ENCODE data around the gene GPER1. TPM values are rescaled to one million over a fixed set of nuclear protein-coding genes. Genes with fewer than 3 reads are reported as not detected.
"Not testable (repeated sequence)": the region's sequence is repeated elsewhere in the genome, so short reads cannot be mapped to it uniquely, and the experiment has no call there.

GPER1 gene
- 0.28 and 0.32 TPM in 2 replicates for total RNA-seq (2022)
- Bru-seq, nascent RNA, result percentile 29 among the genes with signal in this experiment
- BruChase-seq, experiment 1, labeled RNA remaining after a 6-hour chase, result percentile 19 among the genes with signal in this experiment
- percentile 22 among the genes with signal in this experiment for BruChase-seq, experiment 2, labeled RNA remaining after a 2-hour chase
- long read RNA-seq, partial matches to known transcripts, result 0 of 2 reads
- long read RNA-seq, other reads (novel, unspliced or antisense), result 0 of 2 reads

DNA sequence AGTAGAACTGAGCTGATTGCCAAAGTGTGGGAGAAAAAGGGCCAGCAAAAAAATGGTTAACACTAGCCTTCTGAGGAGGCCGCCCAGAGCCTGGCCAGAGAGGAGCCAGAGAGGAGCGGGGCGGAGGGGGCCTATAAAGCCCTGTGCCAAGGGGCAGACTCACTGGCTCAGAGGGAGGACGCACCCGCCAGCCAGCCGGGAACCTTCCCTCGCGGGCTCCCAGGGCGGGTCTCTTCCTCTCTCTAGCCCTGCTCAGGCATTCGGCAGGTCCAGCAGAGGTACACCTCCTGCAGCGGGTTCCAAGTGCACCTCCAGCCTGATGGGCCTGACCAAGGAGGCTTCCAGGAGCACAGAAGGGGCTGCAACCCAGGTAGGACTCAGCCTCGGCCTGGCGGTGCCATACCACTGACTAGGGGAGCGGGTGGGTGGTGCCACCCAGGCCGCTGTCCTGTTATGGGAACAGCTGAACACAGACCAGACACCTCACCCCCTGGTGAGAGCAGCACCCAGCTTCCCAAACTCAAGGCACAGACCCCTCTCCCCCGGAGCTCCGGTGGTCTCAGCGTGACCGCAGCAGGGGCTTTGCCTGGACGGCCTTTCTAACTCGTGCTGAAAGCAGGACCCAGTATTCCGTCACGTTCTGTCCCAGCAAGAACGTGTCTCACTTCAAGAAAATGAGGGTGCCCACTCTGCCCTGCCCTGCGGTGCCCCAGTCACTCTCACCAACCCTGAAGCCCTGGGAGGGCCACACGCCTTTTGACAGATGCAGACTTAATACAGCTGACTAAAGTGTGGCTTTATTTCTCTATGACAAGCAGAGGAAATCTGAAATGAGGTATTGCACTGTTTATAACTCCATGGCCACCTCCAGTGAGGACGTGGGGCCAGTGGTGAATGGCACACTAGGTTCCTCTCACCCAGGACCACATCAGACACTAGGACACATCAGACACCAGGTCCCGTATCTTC is at the start of gene GPER1:
TSS of gene GPER1 (plus strand) at position 162 of the 969 bp plus-strand sequence. CDS start 3,616 bp downstream, outside the sequence.
- Mint-ChIP-seq H3K36me3 (ENCODE audit: insufficient read depth, unreplicated experiment) (peaks cover 5% of the 10 kb centered on the region), H3K4me1 (ENCODE audit: insufficient read depth, unreplicated experiment) (peaks cover 24% of the 10 kb centered on the region), H3K4me3 (ENCODE audit: unreplicated experiment) (peak within 1 kb of the TSS; percentile 81), H3K9me3 (ENCODE audit: unreplicated experiment) (no peaks in the 10 kb centered on the region), H3K27me3 (ENCODE audit: insufficient read depth, unreplicated experiment) (no peaks in the 10 kb centered on the region), H3K27ac (ENCODE audit: low read depth, unreplicated experiment) (no peak within 1 kb of the TSS)
- peak; percentile 58 for DNase-seq (ENCODE audit: unreplicated experiment)
- intact Hi-C loops (cut with micrococcal nuclease), result loop anchor here (5.0 kb wide), 2 partner anchors 49 to 74 kb away; partner anchors contain the start of gene ZFAND2A
- no TSS peak for BruUV-seq (replicated peaks)
- CTCF ChIA-PET, result interaction anchor here (0.6 to 1.7 kb wide), 8 partner anchors 8 to 370 kb away, joined by 3 to 6 read pairs (median 3); no protein-coding TSS in a partner anchor
- TF ChIP-seq, protein P1, sequence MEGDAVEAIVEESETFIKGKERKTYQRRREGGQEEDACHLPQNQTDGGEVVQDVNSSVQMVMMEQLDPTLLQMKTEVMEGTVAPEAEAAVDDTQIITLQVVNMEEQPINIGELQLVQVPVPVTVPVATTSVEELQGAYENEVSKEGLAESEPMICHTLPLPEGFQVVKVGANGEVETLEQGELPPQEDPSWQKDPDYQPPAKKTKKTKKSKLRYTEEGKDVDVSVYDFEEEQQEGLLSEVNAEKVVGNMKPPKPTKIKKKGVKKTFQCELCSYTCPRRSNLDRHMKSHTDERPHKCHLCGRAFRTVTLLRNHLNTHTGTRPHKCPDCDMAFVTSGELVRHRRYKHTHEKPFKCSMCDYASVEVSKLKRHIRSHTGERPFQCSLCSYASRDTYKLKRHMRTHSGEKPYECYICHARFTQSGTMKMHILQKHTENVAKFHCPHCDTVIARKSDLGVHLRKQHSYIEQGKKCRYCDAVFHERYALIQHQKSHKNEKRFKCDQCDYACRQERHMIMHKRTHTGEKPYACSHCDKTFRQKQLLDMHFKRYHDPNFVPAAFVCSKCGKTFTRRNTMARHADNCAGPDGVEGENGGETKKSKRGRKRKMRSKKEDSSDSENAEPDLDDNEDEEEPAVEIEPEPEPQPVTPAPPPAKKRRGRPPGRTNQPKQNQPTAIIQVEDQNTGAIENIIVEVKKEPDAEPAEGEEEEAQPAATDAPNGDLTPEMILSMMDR (IDR thresholded peaks at IDR 0.05; ENCODE audit: unreplicated experiment), result no peak
- POLR2A ChIA-PET, result interaction anchor here (1.2 to 1.5 kb wide), 4 partner anchors 13 to 70 kb away, joined by 3 to 6 read pairs (median 5); a partner anchor contains a TSS

DNA sequence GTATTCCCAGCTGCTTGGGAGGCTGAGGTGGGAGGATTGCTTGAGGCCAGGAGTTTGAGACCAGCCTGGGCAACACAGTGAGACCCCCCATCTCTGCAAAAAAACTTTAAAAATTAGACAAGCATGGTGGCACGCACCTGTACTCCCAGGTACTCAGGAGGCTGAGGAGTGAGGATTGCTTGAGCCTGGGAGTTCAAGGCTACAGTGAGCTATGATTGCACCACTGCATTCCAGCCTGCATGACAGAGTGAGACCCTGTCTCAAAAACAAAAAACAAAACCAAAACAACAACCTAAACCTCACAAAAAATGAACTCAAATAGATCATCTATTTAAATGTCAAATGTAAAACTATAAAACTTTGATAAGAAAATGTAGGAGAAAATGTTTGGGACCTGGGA is 47.7 kb upstream of the GPER1 start:
- H3K27ac Mint-ChIP-seq (ENCODE audit: low read depth, unreplicated experiment); intact Hi-C loops (cut with micrococcal nuclease); POLR2A ChIA-PET; H3K9me3 Mint-ChIP-seq (ENCODE audit: unreplicated experiment); H3K4me3 Mint-ChIP-seq (ENCODE audit: unreplicated experiment); H3K36me3 Mint-ChIP-seq (ENCODE audit: insufficient read depth, unreplicated experiment); H3K4me1 Mint-ChIP-seq (ENCODE audit: insufficient read depth, unreplicated experiment); H3K27me3 Mint-ChIP-seq (ENCODE audit: insufficient read depth, unreplicated experiment); DNase-seq (ENCODE audit: unreplicated experiment); BruUV-seq (replicated peaks): not testable (repeated sequence)
- CTCF ChIA-PET, result interaction anchor here (0.6 kb wide), 1 partner anchor 73 kb away, joined by 4 read pairs; no protein-coding TSS in a partner anchor

DNA sequence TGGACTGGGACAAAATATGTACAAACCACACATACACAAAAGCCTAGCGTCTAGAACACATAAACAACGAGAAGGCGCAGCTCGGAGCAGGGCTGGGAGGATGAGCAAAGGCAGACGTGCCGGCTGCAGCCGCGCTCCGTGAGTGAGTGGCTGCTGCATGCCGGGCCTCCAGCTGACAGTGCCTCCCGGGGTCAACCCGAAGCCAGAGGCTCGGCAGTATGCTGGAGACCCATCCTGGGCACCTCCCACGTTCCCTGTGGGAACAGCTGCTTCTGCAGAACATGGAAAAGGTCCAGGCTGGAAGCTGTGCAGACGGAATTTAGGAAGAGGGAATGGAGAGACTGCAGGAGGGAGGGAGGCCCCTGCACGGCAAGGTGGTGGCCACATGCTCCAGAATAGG is 47.1 kb upstream of the GPER1 start:
- Mint-ChIP-seq H3K27ac (ENCODE audit: low read depth, unreplicated experiment) (no peak overlapping the region), H3K4me3 (ENCODE audit: unreplicated experiment) (no peak overlapping the region), H3K36me3 (ENCODE audit: insufficient read depth, unreplicated experiment) (no peaks in the 10 kb centered on the region), H3K9me3 (ENCODE audit: unreplicated experiment) (no peaks in the 10 kb centered on the region), H3K4me1 (ENCODE audit: insufficient read depth, unreplicated experiment) (peaks cover 11% of the 10 kb centered on the region), H3K27me3 (ENCODE audit: insufficient read depth, unreplicated experiment) (no peaks in the 10 kb centered on the region)
- ChIA-PET CTCF (interaction anchor here (0.6 kb wide), 1 partner anchor 72 kb away, joined by 4 read pairs; no protein-coding TSS in a partner anchor), POLR2A (no interaction called here)
- no peak for DNase-seq (ENCODE audit: unreplicated experiment)
- TF ChIP-seq, protein P1 (IDR thresholded peaks at IDR 0.05; ENCODE audit: unreplicated experiment), result no peak
- intact Hi-C loops (cut with micrococcal nuclease), result no loop called here
- BruUV-seq (replicated peaks), result no TSS peak

DNA sequence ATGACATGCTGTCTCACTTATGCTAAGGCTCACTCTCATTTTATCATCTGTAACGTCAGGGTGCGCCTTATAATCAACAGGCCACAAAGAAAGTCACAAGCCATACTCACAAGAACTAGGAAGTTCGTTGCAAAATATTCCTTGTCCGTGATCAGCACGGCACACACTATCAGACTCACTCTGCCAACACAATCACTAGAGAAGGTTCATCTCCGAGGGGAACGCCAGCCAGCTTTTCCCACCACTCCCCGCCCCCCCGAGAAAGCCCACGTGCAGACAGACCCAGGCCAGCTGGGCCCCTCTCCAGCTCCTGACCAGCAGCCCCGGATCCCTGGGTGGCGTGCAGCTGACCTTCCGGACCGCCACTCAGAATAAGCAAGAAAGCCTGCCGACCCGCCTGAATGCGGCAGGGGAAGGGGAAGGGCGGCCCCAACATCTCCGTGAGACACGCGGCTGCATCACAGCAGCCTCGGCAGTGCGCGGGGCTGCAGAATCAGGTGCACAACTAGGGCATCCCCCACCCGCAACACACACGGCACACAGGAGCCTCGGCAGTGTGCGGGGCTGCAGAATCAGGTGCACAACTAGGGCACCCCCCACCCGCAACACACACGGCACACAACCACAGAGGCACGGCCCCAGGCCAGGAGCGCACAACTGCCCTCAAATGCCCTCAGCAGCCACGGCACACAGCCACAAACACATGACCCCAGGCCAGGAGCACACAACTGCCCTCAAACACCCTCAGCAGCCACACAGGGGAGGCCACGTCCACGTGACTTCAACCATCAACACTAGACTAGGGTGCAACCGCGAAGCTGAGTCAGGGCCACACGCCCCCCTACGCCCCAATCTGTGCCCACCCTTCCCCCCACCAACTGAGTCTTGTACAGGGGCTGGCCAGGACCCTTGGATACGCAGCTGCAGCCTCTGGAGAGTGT is 46.1 kb upstream of the GPER1 start:
- DNase-seq (ENCODE audit: unreplicated experiment), result no peak
- no peak overlapping the region for H3K4me3 Mint-ChIP-seq (ENCODE audit: unreplicated experiment)
- H3K27me3 Mint-ChIP-seq (ENCODE audit: insufficient read depth, unreplicated experiment), result no peaks in the 10 kb centered on the region
- TF ChIP-seq, protein P1 (IDR thresholded peaks at IDR 0.05; ENCODE audit: unreplicated experiment), result no peak
- H3K36me3 Mint-ChIP-seq (ENCODE audit: insufficient read depth, unreplicated experiment), result no peaks in the 10 kb centered on the region
- POLR2A ChIA-PET, result no interaction called here
- H3K4me1 Mint-ChIP-seq (ENCODE audit: insufficient read depth, unreplicated experiment), result peaks cover 11% of the 10 kb centered on the region
- intact Hi-C loops (cut with micrococcal nuclease), result no loop called here
- no peak overlapping the region for H3K27ac Mint-ChIP-seq (ENCODE audit: low read depth, unreplicated experiment)
- no peaks in the 10 kb centered on the region for H3K9me3 Mint-ChIP-seq (ENCODE audit: unreplicated experiment)
- CTCF ChIA-PET, result interaction anchor here (0.6 to 1.8 kb wide), 2 partner anchors 22 to 49 kb away, joined by 6 to 7 read pairs; no protein-coding TSS in a partner anchor
- BruUV-seq (replicated peaks), result no TSS peak

Measured in MCF 10A (cell line).